GM13977 (cell line): Measurements from ENCODE around the gene HAO1.

Experiments
- DNase-seq: peaks from one replicate; pipeline ENCODE4 v3.0.0; 2012; ENCODE audit warnings: low spot score
- CTCF ChIP-seq: IDR thresholded peaks from 2 replicates; pipeline ENCODE4 v1.5.1; 2012; ENCODE audit warnings: mild to moderate bottlenecking, control low read depth; ENCODE audit not compliant: insufficient read depth; ENCODE audit errors: extremely low read depth, missing control alignments
- in situ Hi-C: fragments of 300-500 bp; cut with MboI; formaldehyde crosslinking; loops from one replicate; pipeline ENCODE4 v1.12.0; 2022; ENCODE audit warnings: low sequenced_read_pairs, low pct_unique_long_range_greater_than_20kb, mixed read lengths, inconsistent platforms; ENCODE audit not compliant: unreplicated experiment

HAO1 gene

GRCh38 chr20:7881551-7881950 lies 58.7 kb downstream of the HAO1 start:
- TF ChIP-seq CTCF: no peak
- in situ Hi-C loops: no loop called here
- DNase-seq: no peak

GRCh38 chr20:7879883-7880282 lies 60.4 kb downstream of the HAO1 start:
- DNase-seq: no peak
- no peak for TF ChIP-seq CTCF
- in situ Hi-C loops: no loop called here

- no peak for DNase-seq
- TF ChIP-seq CTCF: no peak
- in situ Hi-C loops: no loop called here
Measured at GRCh38 chr20:7868108-7868507, 72.2 kb downstream of the HAO1 start.

- TF ChIP-seq CTCF: no peak
- no peak for DNase-seq
- in situ Hi-C loops: no loop called here
Measured at GRCh38 chr20:7866285-7866684, 74.0 kb downstream of the HAO1 start.

- peak; percentile 79 for TF ChIP-seq CTCF
- peak; percentile 12 for DNase-seq
- in situ Hi-C loops: no loop called here
Measured at GRCh38 chr20:7859356-7859802, 80.9 kb downstream of the HAO1 start.

- DNase-seq: no peak
- in situ Hi-C loops: no loop called here
- no peak for TF ChIP-seq CTCF
Measured at GRCh38 chr20:7858734-7859250, 81.5 kb downstream of the HAO1 start.

- in situ Hi-C loops: no loop called here
- DNase-seq: no peak
- no peak for TF ChIP-seq CTCF
Measured at GRCh38 chr20:7856756-7857155, 83.5 kb downstream of the HAO1 start.
